HepG2 (cell line): Measurements from ENCODE around the gene KATNB1. TPM values are rescaled to one million over a fixed set of nuclear protein-coding genes. Genes with fewer than 3 reads are reported as not detected.

Experiments
- CBX5 ChIP-seq: sonication (generic); formaldehyde crosslinking; IDR thresholded peaks from 2 replicates; pipeline ENCODE4 v1.4.0; 2020; ENCODE audit warnings: missing genetic modification reagents, borderline replicate concordance
- CEBPB ChIP-seq: IDR thresholded peaks from 2 replicates; pipeline ENCODE4 v1.6.1; 2011; ENCODE audit warnings: low read depth, low read length, improper control_type of control experiment, borderline replicate concordance
- CHD2 ChIP-seq: IDR thresholded peaks from 2 replicates; pipeline ENCODE4 v1.6.1; 2011; ENCODE audit warnings: low read depth, low read length, improper control_type of control experiment
- GFI1 ChIP-seq: sonication (generic); formaldehyde crosslinking; IDR thresholded peaks from 2 replicates; pipeline ENCODE4 v1.5.0; 2020; ENCODE audit warnings: missing genetic modification reagents, mild to moderate bottlenecking, borderline replicate concordance
- KAT8 ChIP-seq: IDR thresholded peaks from 2 replicates; pipeline ENCODE4 v1.6.1; 2016; ENCODE audit warnings: missing genetic modification reagents, missing compliant biosample characterization
- NCOA5 ChIP-seq: sonication (generic); formaldehyde crosslinking; IDR thresholded peaks from 2 replicates; pipeline ENCODE4 v1.4.0; 2020; ENCODE audit warnings: missing genetic modification reagents
- PRDM15 ChIP-seq: sonication (generic); formaldehyde crosslinking; IDR thresholded peaks from 2 replicates; pipeline ENCODE4 v1.4.0; 2020; ENCODE audit warnings: missing genetic modification reagents
- RARA ChIP-seq: IDR thresholded peaks from 2 replicates; pipeline ENCODE4 v1.6.1; 2016; ENCODE audit warnings: missing genetic modification reagents, missing compliant biosample characterization
- RBM39 ChIP-seq: fragments of 200-400 bp; formaldehyde crosslinking; IDR thresholded peaks from one replicate; pipeline ENCODE4 v1.6.1; 2018; ENCODE audit warnings: antibody characterized with exemption, mild to moderate bottlenecking, low read depth, low read length; ENCODE audit not compliant: poor library complexity, severe bottlenecking
- RXRA ChIP-seq: sonication (generic); formaldehyde crosslinking; IDR thresholded peaks from 2 replicates; pipeline ENCODE4 v1.5.1; 2020; ENCODE audit warnings: missing genetic modification reagents
- SAFB2 ChIP-seq: sonication (generic); formaldehyde crosslinking; IDR thresholded peaks from 2 replicates; pipeline ENCODE4 v1.5.1; 2020; ENCODE audit warnings: missing genetic modification reagents, low read depth, mild to moderate bottlenecking, borderline replicate concordance
- SIN3A ChIP-seq: IDR thresholded peaks from 2 replicates; pipeline ENCODE4 v1.6.1; 2011; ENCODE audit warnings: low read depth, mild to moderate bottlenecking, control low read depth, low read length, borderline replicate concordance
- TGIF2 ChIP-seq: IDR thresholded peaks from 2 replicates; pipeline ENCODE4 v1.6.1; 2016; ENCODE audit warnings: control low read depth, missing compliant biosample characterization
- ZMYM2 ChIP-seq: sonication (generic); formaldehyde crosslinking; IDR thresholded peaks from 2 replicates; pipeline ENCODE4 v1.8.0; 2022; ENCODE audit warnings: mild to moderate bottlenecking, missing genetic modification reagents
- ZMYM4 ChIP-seq: sonication (generic); formaldehyde crosslinking; IDR thresholded peaks from 2 replicates; pipeline ENCODE4 v1.8.1; 2023; ENCODE audit warnings: mild to moderate bottlenecking, missing genetic modification reagents
- ZNF263 ChIP-seq: sonication (generic); formaldehyde crosslinking; IDR thresholded peaks from 2 replicates; pipeline ENCODE4 v1.4.0; 2020; ENCODE audit warnings: missing genetic modification reagents
- ZNF281 ChIP-seq: sonication (generic); formaldehyde crosslinking; IDR thresholded peaks from 2 replicates; pipeline ENCODE4 v1.4.0; 2020; ENCODE audit warnings: missing genetic modification reagents, borderline replicate concordance
- ZNF292 ChIP-seq: sonication (generic); formaldehyde crosslinking; IDR thresholded peaks from 2 replicates; pipeline ENCODE4 v1.8.1; 2022; ENCODE audit warnings: mild to moderate bottlenecking, low read depth, missing genetic modification reagents, borderline replicate concordance
- ZNF414 ChIP-seq: sonication (generic); formaldehyde crosslinking; IDR thresholded peaks from 2 replicates; pipeline ENCODE4 v1.5.0; 2020; ENCODE audit warnings: missing genetic modification reagents
- ZNF552 ChIP-seq: sonication (generic); formaldehyde crosslinking; IDR thresholded peaks from 2 replicates; pipeline ENCODE4 v1.9.0; 2022; ENCODE audit warnings: missing genetic modification reagents, mild to moderate bottlenecking, borderline replicate concordance
- ZNF563 ChIP-seq: sonication (generic); formaldehyde crosslinking; IDR thresholded peaks from 2 replicates; pipeline ENCODE4 v1.8.0; 2022; ENCODE audit warnings: mild to moderate bottlenecking, moderate library complexity, missing genetic modification reagents
- ZNF652 ChIP-seq: IDR thresholded peaks from 2 replicates; pipeline ENCODE4 v1.6.1; 2016; ENCODE audit warnings: low read depth, borderline replicate concordance
- ZNF740 ChIP-seq: sonication (generic); formaldehyde crosslinking; IDR thresholded peaks from 2 replicates; pipeline ENCODE4 v1.4.0; 2020; ENCODE audit warnings: missing genetic modification reagents
- ZNF883 ChIP-seq: sonication (generic); formaldehyde crosslinking; IDR thresholded peaks from 2 replicates; pipeline ENCODE4 v1.5.1; 2020; ENCODE audit warnings: mild to moderate bottlenecking, missing genetic modification reagents; ENCODE audit errors: not compliant biosample characterization
- polyA plus RNA-seq, 8 experiments: library from polyadenylated mRNA; depleted of rRNA in 3 of 8; stranded (reverse) in 7 of 8; unstranded in 1 of 8; fragments of >200 nt; fragmentation: Illumina TruSeq in 4 of 8; extraction: Trizol in 4 of 8; gene quantifications; 2 replicates each; pipeline versions ENCODE4 v1.2.1 to v1.2.3, GENCODE V29; 2011 to 2016; ENCODE audit warnings: low read depth in 4 of 8, missing spikeins in 1 of 8, mixed read lengths in 1 of 8; ENCODE audit not compliant: insufficient read depth in 1 of 8
- total RNA-seq, 5 experiments: library from RNA; depleted of rRNA; stranded (reverse); fragments of >200 nt; fragmentation: Illumina TruSeq; extraction: Trizol; gene quantifications; 2 replicates each; pipeline ENCODE4 v1.2.3, GENCODE V29; 2016; ENCODE audit warnings: low read depth in 1 of 5

KATNB1 gene
- total and polyA plus RNA-seq, 2 of the 13 experiments (the other 11 are each of a cell fraction or from before 2014, with no cell fraction given), result 31.5 to 43.5 TPM

GRCh38 chr16:57734308-57734924, 1.2 kb upstream of the KATNB1 start (continued):
- TF ChIP-seq SIN3A (0 out of 2 replicates have a peak, but pooled peaks have one; percentile 3), ZMYM2 (0 out of 2 replicates have a peak, but pooled peaks have one; percentile 42), RBM39 (no peak), ZNF414 (CRISPR knock-in tag) (no peak; the same call in 1 of the 2 replicates), RARA (CRISPR knock-in tag) (no peak), ZNF263 (no peak), ZNF563 (CRISPR knock-in tag) (no peak; the same call in 1 of the 2 replicates), ZNF652 (CRISPR knock-in tag) (no peak), ZNF292 (no peak), ZNF740 (CRISPR knock-in tag) (no peak), ZNF281 (CRISPR knock-in tag) (no peak), SAFB2 (CRISPR knock-in tag) (no peak), GFI1 (no peak), RXRA (CRISPR knock-in tag) (no peak), ZNF552 (CRISPR knock-in tag) (no peak), ZMYM4 (no peak), NCOA5 (CRISPR knock-in tag) (no peak), PRDM15 (CRISPR knock-in tag) (no peak), CBX5 (CRISPR knock-in tag) (no peak; the same call in 1 of the 2 replicates), ZNF883 (CRISPR knock-in tag) (no peak), KAT8 (no peak), TGIF2 (CRISPR knock-in tag) (no peak), CEBPB (no peak), CHD2 (0 out of 2 replicates have a peak, but pooled peaks have one; percentile 51)
